HEK293T (cell line): ENCODE results near the gene ZGPAT.

Source experiments
- CTCF ChIA-PET: fragments of 350-600 bp; formaldehyde crosslinking; extraction: SDS; loops from one replicate; lab custom pipeline; 2021; ENCODE audit warnings: antibody characterized with exemption, inconsistent platforms; lab: Yijun Ruan, JAX
- POLR2A ChIA-PET: fragments of 350-600 bp; formaldehyde crosslinking; extraction: SDS; loops from one replicate; lab custom pipeline; 2020; ENCODE audit warnings: antibody characterized with exemption, inconsistent platforms; lab: Yijun Ruan, JAX
- DNase-seq: peaks from one replicate; pipeline ENCODE4 v3.0.0; 2012; ENCODE audit warnings: mixed read lengths; ENCODE audit errors: extremely low spot score
- ARNT ChIP-seq: fragments of 450-650 bp; IDR thresholded peaks from 2 replicates; pipeline ENCODE4 v1.6.1; 2017; ENCODE audit warnings: mild to moderate bottlenecking
- BHLHE40 ChIP-seq: fragments of 450-650 bp; IDR thresholded peaks from 2 replicates; pipeline ENCODE4 v1.6.1; 2016; ENCODE audit warnings: mild to moderate bottlenecking, moderate library complexity, borderline replicate concordance
- CTBP1 ChIP-seq: fragments of 450-650 bp; IDR thresholded peaks from 2 replicates; pipeline ENCODE4 v1.6.1; 2016; ENCODE audit warnings: borderline replicate concordance
- ELF4 ChIP-seq: fragments of 450-650 bp; IDR thresholded peaks from 2 replicates; pipeline ENCODE4 v1.6.1; 2017; ENCODE audit warnings: antibody characterized with exemption
- FOXA1 ChIP-seq: fragments of 450-650 bp; IDR thresholded peaks from 2 replicates; pipeline ENCODE4 v1.6.1; 2016; ENCODE audit warnings: mild to moderate bottlenecking
- FOXK2 ChIP-seq: fragments of 450-650 bp; IDR thresholded peaks from 2 replicates; pipeline ENCODE4 v1.6.1; 2016; ENCODE audit warnings: mild to moderate bottlenecking
- FOXM1 ChIP-seq: fragments of 450-650 bp; IDR thresholded peaks from 2 replicates; pipeline ENCODE4 v1.6.1; 2017; ENCODE audit warnings: mild to moderate bottlenecking, borderline replicate concordance
- HDGF ChIP-seq: fragments of 450-650 bp; IDR thresholded peaks from 2 replicates; pipeline ENCODE4 v1.6.1; 2017; ENCODE audit warnings: antibody characterized with exemption, borderline replicate concordance
- L3MBTL2 ChIP-seq: fragments of 450-650 bp; conservative IDR thresholded peaks from 2 replicates; pipeline ENCODE4 v1.6.1; 2016; ENCODE audit warnings: mild to moderate bottlenecking
- LEF1 ChIP-seq: fragments of 450-650 bp; IDR thresholded peaks from 2 replicates; pipeline ENCODE4 v1.6.1; 2017; ENCODE audit warnings: mild to moderate bottlenecking, borderline replicate concordance
- NFRKB ChIP-seq: fragments of 450-650 bp; IDR thresholded peaks from 2 replicates; pipeline ENCODE4 v1.6.1; 2016; ENCODE audit warnings: mild to moderate bottlenecking, moderate library complexity
- PKNOX1 ChIP-seq: fragments of 450-650 bp; IDR thresholded peaks from 2 replicates; pipeline ENCODE4 v1.6.1; 2016
- SP1 ChIP-seq: fragments of 450-650 bp; IDR thresholded peaks from 2 replicates; pipeline ENCODE4 v1.6.1; 2017
- SUZ12 ChIP-seq: fragments of 450-650 bp; IDR thresholded peaks from 2 replicates; pipeline ENCODE4 v1.6.1; 2016; ENCODE audit warnings: mild to moderate bottlenecking
- TARDBP ChIP-seq: fragments of 450-650 bp; IDR thresholded peaks from 2 replicates; pipeline ENCODE4 v1.6.1; 2016
- ZNF384 ChIP-seq: fragments of 450-650 bp; IDR thresholded peaks from 2 replicates; pipeline ENCODE4 v1.6.1; 2016

The ZGPAT gene

GRCh38 chr20:63769891-63770474 is 62.1 kb downstream of the ZGPAT start:
- CTCF ChIA-PET, result no interaction called here
- no peak for DNase-seq
- POLR2A ChIA-PET, result interaction anchor here (0.7 kb wide), 1 partner anchor 95 kb away, joined by 3 read pairs; the partner anchor contains the start of gene TPD52L2
- no peak for TF ChIP-seq ELF4
- TF ChIP-seq PKNOX1, result peak; percentile 20; the same call in 1 of the 2 replicates

- TF ChIP-seq LEF1 (no peak), FOXK2 (no peak), PKNOX1 (no peak), ARNT (no peak), ZNF384 (no peak), NFRKB (no peak), TARDBP (no peak), SP1 (no peak), BHLHE40 (no peak), ELF4 (no peak)
- CTCF ChIA-PET, result interaction anchor here (0.7 kb wide), 1 partner anchor 11 kb away, joined by 3 read pairs; no protein-coding TSS in a partner anchor
- POLR2A ChIA-PET, result no interaction called here
- DNase-seq, result no peak
Measured at GRCh38 chr20:63771046-63771707, 63.3 kb downstream of the ZGPAT start.

- CTCF ChIA-PET, result no interaction called here
- no peak for DNase-seq
- POLR2A ChIA-PET, result interaction anchor here (1.3 kb wide), 1 partner anchor 65 kb away, joined by 4 read pairs; the partner anchor contains the start of genes ARFRP1 and ZGPAT
- TF ChIP-seq CTBP1 (no peak), FOXM1 (no peak), HDGF (no peak), NFRKB (no peak), ARNT (no peak), SP1 (no peak), FOXK2 (no peak), ZNF384 (no peak), BHLHE40 (no peak), SUZ12 (no peak), L3MBTL2 (no peak), LEF1 (no peak)
Measured at GRCh38 chr20:63772781-63773518, 65.1 kb downstream of the ZGPAT start.

GRCh38 chr20:63773571-63774241 is 65.9 kb downstream of the ZGPAT start:
- TF ChIP-seq L3MBTL2 (no peak), LEF1 (no peak), NFRKB (no peak), FOXM1 (no peak), ELF4 (no peak), BHLHE40 (no peak), SP1 (no peak), FOXK2 (no peak), CTBP1 (no peak), PKNOX1 (no peak), FOXA1 (no peak), ZNF384 (no peak)
- ChIA-PET POLR2A (interaction anchor here (1.3 kb wide), 1 partner anchor 66 kb away, joined by 4 read pairs; the partner anchor contains the start of genes ARFRP1 and ZGPAT), CTCF (interaction anchor here (1.4 kb wide), 1 partner anchor 10 kb away, joined by 8 read pairs; no protein-coding TSS in a partner anchor)
- DNase-seq, result no peak

- POLR2A ChIA-PET, result no interaction called here
- TF ChIP-seq LEF1, result no peak
- no peak for TF ChIP-seq PKNOX1
- no peak for TF ChIP-seq NFRKB
- TF ChIP-seq BHLHE40, result no peak
- TF ChIP-seq SP1, result no peak
- TF ChIP-seq HDGF, result no peak
- no peak for TF ChIP-seq ZNF384
- TF ChIP-seq SUZ12, result no peak
- TF ChIP-seq CTBP1, result no peak
- no peak for TF ChIP-seq TARDBP
- no peak for TF ChIP-seq ARNT
- TF ChIP-seq FOXM1, result no peak
- TF ChIP-seq ELF4, result no peak
- no peak for TF ChIP-seq FOXA1
- CTCF ChIA-PET, result interaction anchor here (1.4 to 1.8 kb wide), 3 partner anchors 10 to 91 kb away, joined by 6 to 8 read pairs (median 7); partner anchors contain the start of gene TPD52L2
- no peak for DNase-seq
Measured at GRCh38 chr20:63774306-63774705, 66.5 kb downstream of the ZGPAT start.
